Nephron progenitor cell (in vitro differentiated cells): ENCODE data around the gene TMTC1.

Experiments
- DNase-seq: peaks from one replicate; pipeline ENCODE4 v3.0.0; 2021
- H3K27ac Mint-ChIP-seq: 2 replicates; pipeline ENCODE4 v1.8.0; 2021; ENCODE audit warnings: mild to moderate bottlenecking, moderate library complexity, mixed read lengths
- H3K27me3 Mint-ChIP-seq: 2 replicates; pipeline ENCODE4 v1.8.0; 2021; ENCODE audit warnings: mild to moderate bottlenecking, low read depth, mixed read lengths; ENCODE audit not compliant: poor library complexity
- H3K36me3 Mint-ChIP-seq: 2 replicates; pipeline ENCODE4 v1.8.0; 2021; ENCODE audit warnings: low read depth, mixed read lengths
- H3K4me1 Mint-ChIP-seq: 2 replicates; pipeline ENCODE4 v1.8.0; 2021; ENCODE audit warnings: mixed read lengths
- H3K4me3 Mint-ChIP-seq: 2 replicates; pipeline ENCODE4 v1.8.0; 2021; ENCODE audit warnings: mild to moderate bottlenecking, moderate library complexity, mixed read lengths
- H3K9me3 Mint-ChIP-seq: 2 replicates; pipeline ENCODE4 v1.8.0; 2021; ENCODE audit warnings: mild to moderate bottlenecking, moderate library complexity, mixed read lengths
- CTCF ChIP-seq: fragments of 200-600 bp; sonication (generic); IDR thresholded peaks from 2 replicates; pipeline ENCODE4 v1.5.0; 2021; ENCODE audit warnings: antibody characterized with exemption

The TMTC1 gene

GRCh38 chr12:29741342-29742241, 42.1 kb downstream of the TMTC1 start:
- DNase-seq = no peak
- H3K9me3 Mint-ChIP-seq = no peaks in the 10 kb centered on the region
- peaks cover 8% of the 10 kb centered on the region for H3K36me3 Mint-ChIP-seq
- H3K27me3 Mint-ChIP-seq = no peaks in the 10 kb centered on the region
- no peak for TF ChIP-seq CTCF
- H3K27ac Mint-ChIP-seq = no peak overlapping the region
- H3K4me1 Mint-ChIP-seq = peaks cover 23% of the 10 kb centered on the region
- H3K4me3 Mint-ChIP-seq = no peak overlapping the region

- no peak for DNase-seq
- no peak for TF ChIP-seq CTCF
- Mint-ChIP-seq H3K4me3 (no peak overlapping the region), H3K9me3 (no peaks in the 10 kb centered on the region), H3K27ac (peak overlapping the region; percentile 20), H3K27me3 (no peaks in the 10 kb centered on the region), H3K4me1 (peaks cover 23% of the 10 kb centered on the region), H3K36me3 (peaks cover 8% of the 10 kb centered on the region)
Observed at GRCh38 chr12:29739279-29739991, 44.3 kb downstream of the TMTC1 start.

- no peak for TF ChIP-seq CTCF
- DNase-seq = no peak
- Mint-ChIP-seq H3K27ac (no peak overlapping the region), H3K4me1 (peaks cover 15% of the 10 kb centered on the region), H3K9me3 (no peaks in the 10 kb centered on the region), H3K4me3 (no peak overlapping the region), H3K36me3 (peaks cover 8% of the 10 kb centered on the region), H3K27me3 (no peaks in the 10 kb centered on the region)
Observed at GRCh38 chr12:29738365-29738764, 45.4 kb downstream of the TMTC1 start.

- TF ChIP-seq CTCF = no peak
- H3K27me3 Mint-ChIP-seq = no peaks in the 10 kb centered on the region
- H3K9me3 Mint-ChIP-seq = no peaks in the 10 kb centered on the region
- no peak overlapping the region for H3K27ac Mint-ChIP-seq
- H3K4me3 Mint-ChIP-seq = no peak overlapping the region
- H3K4me1 Mint-ChIP-seq = peaks cover 10% of the 10 kb centered on the region
- no peak for DNase-seq
- peaks cover 8% of the 10 kb centered on the region for H3K36me3 Mint-ChIP-seq
Observed at GRCh38 chr12:29737644-29738043, 46.1 kb downstream of the TMTC1 start.

- Mint-ChIP-seq H3K27ac (no peak overlapping the region), H3K9me3 (no peaks in the 10 kb centered on the region)
Observed at GRCh38 chr12:29735604-29736003, 48.1 kb downstream of the TMTC1 start.

More at GRCh38 chr12:29735604-29736003, 48.1 kb downstream of the TMTC1 start:
- H3K4me1 Mint-ChIP-seq = no peaks in the 10 kb centered on the region
- H3K36me3 Mint-ChIP-seq = peaks cover 7% of the 10 kb centered on the region
- no peak for DNase-seq
- H3K27me3 Mint-ChIP-seq = no peaks in the 10 kb centered on the region
- no peak for TF ChIP-seq CTCF
- H3K4me3 Mint-ChIP-seq = no peak overlapping the region
